K562 (cell line): ENCODE results near the gene NDP. TPM values are rescaled to one million over a fixed set of nuclear protein-coding genes. Genes with fewer than 3 reads are reported as not detected.
"Not testable (repeated sequence)": the region's sequence is repeated elsewhere in the genome, so short reads cannot be mapped to it uniquely, and the experiment has no call there.

Experiments used
- ATAC-seq: fragments of 200-7000 bp; cut with Tn5 transposase; 3 replicates; pipeline ENCODE4 v1.9.1; 2020; ENCODE audit warnings: moderate library complexity
- BruUV-seq: library from RNA; stranded (reverse); fragments of 400-500 nt; replicated peaks from 2 replicates; lab custom pipeline; 2021; lab: Mats Ljungman, UMichigan
- CTCF ChIA-PET: fragments of 300-600 bp; formaldehyde crosslinking; extraction: SDS; loops from one replicate; lab custom pipeline; 2021; ENCODE audit warnings: low intra/inter-chr PET ratio; lab: Yijun Ruan, JAX
- POLR2A ChIA-PET: fragments of 300-600, 350-650 bp; sonication (Branson Sonifier 250); formaldehyde crosslinking; extraction: SDS; loops from one replicate; lab custom pipeline; 2021; ENCODE audit warnings: antibody characterized with exemption, inconsistent platforms; lab: Yijun Ruan, JAX
- DNase-seq, 4 experiments: peaks; one replicate each; pipeline versions ENCODE4 v3.0.0 to v3.0.0-alpha.2; 2011 to 2018; ENCODE audit warnings: low spot score in 3 of 4, mixed read lengths in 3 of 4; ENCODE audit errors: extremely low read depth in 1 of 4
- FAIRE-seq: peaks from 2 replicates; lab custom pipeline; 2011; peaks lifted over from hg19 to GRCh38; lab: Jason Lieb, UNC
- H2AFZ ChIP-seq: 2 replicates; pipeline ENCODE4 v1.6.0; 2011; ENCODE audit warnings: low read depth, low read length, control low read depth, inconsistent platforms
- H3K27ac ChIP-seq: fragments of 200-600 bp; 3 replicates; pipeline ENCODE4 v1.8.0; 2011; ENCODE audit warnings: low read depth, mild to moderate bottlenecking, control low read depth, inconsistent platforms, low read length, moderate library complexity, mixed read lengths; ENCODE audit errors: extremely low read depth
- H3K27me3 ChIP-seq, 2 experiments: fragments of 300-600 bp in 1 of 2; 2 replicates in 1 of 2; 3 replicates in 1 of 2; pipeline versions ENCODE4 v1.6.0 to v1.8.0; 2011; ENCODE audit warnings: inconsistent platforms in 2 of 2, low read length in 2 of 2, mild to moderate bottlenecking in 1 of 2, mixed read lengths in 1 of 2, moderate library complexity in 1 of 2; ENCODE audit not compliant: control insufficient read depth in 2 of 2, insufficient read depth in 2 of 2
- H3K36me3 ChIP-seq: fragments of 300-600 bp; 3 replicates; pipeline ENCODE4 v1.8.0; 2011; ENCODE audit warnings: mild to moderate bottlenecking, low read length, inconsistent platforms; ENCODE audit not compliant: control insufficient read depth, insufficient read depth
- H3K4me1 ChIP-seq, 2 experiments: fragments of 200-600 bp in 1 of 2; replicated peaks in 1 of 2; 2 replicates in 1 of 2; 3 replicates in 1 of 2; pipeline versions ENCODE4 v1.5.1 to v1.8.0; 2011; ENCODE audit warnings: inconsistent platforms in 2 of 2, low read length in 2 of 2, mild to moderate bottlenecking in 1 of 2, mixed read lengths in 1 of 2, moderate library complexity in 1 of 2; ENCODE audit not compliant: control insufficient read depth in 2 of 2, insufficient read depth in 2 of 2
- H3K4me2 ChIP-seq: 2 replicates; pipeline ENCODE4 v1.6.1; 2011; ENCODE audit warnings: low read length, control low read depth, inconsistent platforms, mixed read lengths; ENCODE audit not compliant: insufficient read depth
- H3K4me3 ChIP-seq: fragments of 200-600 bp; sonication (generic), shearing (Covaris generic); 2 replicates; pipeline ENCODE4 v1.5.1; 2016; ENCODE audit warnings: control low read depth, inconsistent platforms
- H3K79me2 ChIP-seq: fragments of 200-600 bp; 3 replicates; pipeline ENCODE4 v1.8.0; 2011; ENCODE audit warnings: low read length, inconsistent platforms; ENCODE audit not compliant: control insufficient read depth, insufficient read depth
- H3K9ac ChIP-seq, 2 experiments: 2 replicates each; pipeline versions ENCODE4 v1.6.0 to v1.6.1; 2011; ENCODE audit warnings: low read depth in 2 of 2, low read length in 2 of 2, control low read depth in 1 of 2, inconsistent platforms in 1 of 2, mild to moderate bottlenecking in 1 of 2, mixed read lengths in 1 of 2; ENCODE audit not compliant: insufficient read depth in 1 of 2
- H3K9me1 ChIP-seq: one replicate; pipeline ENCODE4 v1.6.0; 2011; ENCODE audit warnings: inconsistent platforms, mild to moderate bottlenecking, low read length, moderate library complexity; ENCODE audit not compliant: control insufficient read depth, insufficient read depth
- H3K9me3 ChIP-seq: replicated peaks from 2 replicates; pipeline ENCODE4 v1.5.1; 2011; ENCODE audit warnings: low read depth, low read length, inconsistent platforms; ENCODE audit not compliant: control insufficient read depth, insufficient read depth
- H4K20me1 ChIP-seq: replicated peaks from 2 replicates; pipeline ENCODE4 v1.6.1; 2011; ENCODE audit warnings: low read length, inconsistent platforms, mixed read lengths; ENCODE audit not compliant: control insufficient read depth, insufficient read depth
- ZNF146 ChIP-seq: IDR thresholded peaks from one replicate; pipeline ENCODE4 v1.6.1; 2018; ENCODE audit warnings: missing compliant biosample characterization; ENCODE audit not compliant: unreplicated experiment
- whole genome bisulfite sequencing: fragments of 100-300 bp; shearing (Covaris generic); methylation state at CpG from one replicate; pipeline ENCODE4 v1.1.6; 2016; ENCODE audit warnings: low coverage, mixed read lengths; ENCODE audit not compliant: insufficient coverage; ENCODE audit errors: missing lambda C conversion rate; 5-methylcytosine and 5-hydroxymethylcytosine counted together
- in situ Hi-C: fragments of 300-500 bp; cut with MboI; formaldehyde crosslinking; loops from 4 replicates; pipeline ENCODE4 v1.15.0; 2018; ENCODE audit warnings: inconsistent platforms, mixed read lengths
- intact Hi-C: fragments of 100-400 bp; cut with micrococcal nuclease; formaldehyde crosslinking; loops from 2 replicates; pipeline ENCODE4 v1.14.2; 2022
- polyA plus RNA-seq, 8 experiments: library from polyadenylated mRNA; depleted of rRNA in 4 of 8; stranded (reverse) in 5 of 8; unstranded in 3 of 8; fragments of >200 nt; fragmentation: Nextera tagmentation in 2 of 8; fragmentation: Illumina TruSeq in 1 of 8; extraction: Ambion mirVana in 2 of 8; extraction: Trizol in 1 of 8; gene quantifications; 2 replicates each; pipeline versions ENCODE4 v1.2.1 to v1.2.3, GENCODE V29; 2011 to 2014; ENCODE audit warnings: inconsistent platforms in 1 of 8, missing spikeins in 1 of 8
- total RNA-seq, 7 experiments: library from RNA; depleted of rRNA in 6 of 7; stranded (reverse); fragments of >200 nt in 6 of 7; fragmentation: Illumina TruSeq in 2 of 7; extraction: Trizol in 2 of 7; gene quantifications; 2 replicates each; pipeline versions ENCODE4 v1.2.1 to v1.2.3, GENCODE V29; 2011 to 2021; ENCODE audit warnings: low replicate concordance in 1 of 7

The NDP gene
- total and polyA plus RNA-seq, 9 of the 15 experiments (the other 6 are each of a cell fraction or from before 2014, with no cell fraction given): not detected

DNA sequence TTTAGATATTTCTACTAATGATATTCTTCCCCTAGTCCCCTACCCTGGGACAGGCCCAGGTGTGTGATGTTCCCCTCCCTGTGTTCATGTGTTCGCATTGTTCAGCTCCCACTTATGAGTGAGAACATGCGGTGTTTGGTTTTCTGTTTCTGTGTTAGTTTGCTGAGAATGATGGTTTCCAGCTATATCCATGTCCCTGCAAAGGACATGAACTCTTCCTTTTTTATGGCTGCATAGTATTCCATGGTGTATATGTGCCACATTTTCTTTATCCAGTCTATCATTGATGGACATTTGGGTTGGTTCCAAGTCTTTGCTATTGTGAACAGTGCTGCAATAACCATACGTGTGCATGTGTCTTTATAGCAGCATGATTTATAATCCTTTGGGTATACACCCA lies 51.2 kb downstream of the NDP start:
- BruUV-seq, H4K20me1 ChIP-seq, DNase-seq, H3K9ac ChIP-seq, H3K9me3 ChIP-seq, CTCF ChIA-PET, H3K4me2 ChIP-seq, H3K4me3 ChIP-seq, in situ Hi-C loops, ATAC-seq, intact Hi-C loops, H3K79me2 ChIP-seq, H3K27ac ChIP-seq, FAIRE-seq, POLR2A ChIA-PET, H3K9me1 ChIP-seq, H3K4me1 ChIP-seq, H3K36me3 ChIP-seq, H2AFZ ChIP-seq, H3K27me3 ChIP-seq: not testable (repeated sequence)
- WGBS: 6% methylated on average over 3 of the region's 3 CpGs
- TF ChIP-seq ZNF146 (CRISPR knock-in tag): peak; percentile 54
- TF ChIP-seq, all 486 proteins: peak for 1; not testable (repeated sequence) for 485

DNA sequence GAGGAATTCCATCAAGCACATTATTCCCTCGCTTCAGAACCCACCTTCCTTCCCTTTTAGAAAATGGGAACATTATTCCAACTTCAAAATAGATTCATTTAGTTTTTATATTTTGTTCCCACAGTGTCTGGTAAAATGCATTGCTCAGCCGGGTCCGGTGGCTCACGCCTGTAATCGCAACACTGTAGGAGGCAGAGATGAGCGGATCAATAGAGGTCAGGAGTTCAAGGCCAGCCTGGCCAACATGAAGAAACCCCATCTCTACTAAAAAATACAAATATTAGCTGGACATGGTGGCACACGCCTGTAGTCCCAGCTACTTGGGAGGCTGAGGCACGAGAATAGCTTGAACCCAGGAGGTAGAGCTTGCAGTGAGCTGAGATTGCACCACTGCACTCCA lies 62.4 kb downstream of the NDP start:
- H3K27me3 ChIP-seq, H3K9me1 ChIP-seq, in situ Hi-C loops, ATAC-seq, H3K27ac ChIP-seq, H3K4me2 ChIP-seq, POLR2A ChIA-PET, H4K20me1 ChIP-seq, intact Hi-C loops, H3K9ac ChIP-seq, H3K36me3 ChIP-seq, H3K4me1 ChIP-seq, H3K79me2 ChIP-seq, FAIRE-seq, BruUV-seq, H2AFZ ChIP-seq, CTCF ChIA-PET, DNase-seq, H3K4me3 ChIP-seq, H3K9me3 ChIP-seq: not testable (repeated sequence)
- 0% methylated on average over 3 of the region's 8 CpGs for WGBS
